NCI-H446 treated with DMSO at 0.1 percent for 48 hours (cell line): Measurements from ENCODE around the gene ABCC8.
A peak's percentile ranks its signal among the peaks of the same experiment; 100 is the strongest.

Source experiments
- DNase-seq: peaks from one replicate; lab custom pipeline; 2025; lab: John Stamatoyannopoulos, UW

Gene ABCC8

DNA sequence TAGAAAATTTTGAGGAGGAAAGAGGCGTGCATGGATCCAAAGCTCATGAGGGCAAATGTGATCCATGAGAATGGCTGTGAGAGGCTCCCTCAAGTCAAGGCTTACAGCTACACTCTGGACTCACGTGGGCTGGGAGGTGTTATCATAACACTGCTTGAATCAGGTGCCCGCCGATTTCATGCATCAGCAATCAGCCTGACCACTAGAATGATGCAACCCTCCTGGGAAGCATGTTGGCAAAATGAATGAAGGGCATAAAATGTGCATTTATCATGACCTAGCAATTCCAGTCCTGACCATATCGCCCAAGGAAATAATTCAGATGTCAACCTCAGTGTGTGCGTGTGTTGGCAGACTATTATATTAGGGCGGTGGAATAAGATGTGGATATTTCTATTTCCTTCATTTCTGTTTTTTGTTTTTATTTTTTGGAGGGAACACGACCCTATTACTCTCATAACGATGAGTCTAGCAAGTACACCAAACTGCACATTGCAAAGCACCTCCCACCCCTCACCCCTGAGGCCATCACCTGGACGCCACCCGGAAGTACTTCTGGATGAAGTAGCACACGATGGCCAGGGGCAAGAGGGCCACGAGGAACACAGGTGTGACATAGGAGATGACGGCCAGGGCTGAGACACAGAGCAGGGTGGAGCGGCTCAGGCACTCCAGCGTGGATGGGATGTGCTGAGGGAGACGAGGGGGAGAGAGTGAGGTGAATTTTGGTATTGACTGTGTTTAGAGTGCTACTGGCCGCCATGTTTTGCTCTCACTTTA lies 72.5 kb downstream of the ABCC8 start:
- no peak for DNase-seq

DNA sequence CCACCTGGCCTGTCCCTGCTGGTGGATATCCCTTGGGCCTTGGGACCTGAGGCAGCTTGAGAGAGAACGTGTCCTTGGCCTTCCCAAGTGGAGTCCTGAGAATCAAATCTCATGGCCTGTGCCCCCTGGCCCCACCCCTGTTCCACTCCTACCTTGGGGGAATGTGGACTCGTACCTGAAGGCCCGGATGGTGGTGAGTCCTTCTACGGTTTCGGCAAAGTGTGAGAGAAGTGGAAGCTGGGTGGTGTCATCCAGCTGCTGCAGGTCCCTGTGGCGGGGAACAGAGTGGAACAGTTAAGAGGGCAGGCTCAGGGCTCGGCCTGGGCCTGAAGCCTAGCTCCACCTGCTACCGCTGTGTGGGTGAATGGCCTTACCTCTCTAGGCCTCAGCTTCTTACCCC lies 74.2 kb downstream of the ABCC8 start:
- DNase-seq: no peak

DNA sequence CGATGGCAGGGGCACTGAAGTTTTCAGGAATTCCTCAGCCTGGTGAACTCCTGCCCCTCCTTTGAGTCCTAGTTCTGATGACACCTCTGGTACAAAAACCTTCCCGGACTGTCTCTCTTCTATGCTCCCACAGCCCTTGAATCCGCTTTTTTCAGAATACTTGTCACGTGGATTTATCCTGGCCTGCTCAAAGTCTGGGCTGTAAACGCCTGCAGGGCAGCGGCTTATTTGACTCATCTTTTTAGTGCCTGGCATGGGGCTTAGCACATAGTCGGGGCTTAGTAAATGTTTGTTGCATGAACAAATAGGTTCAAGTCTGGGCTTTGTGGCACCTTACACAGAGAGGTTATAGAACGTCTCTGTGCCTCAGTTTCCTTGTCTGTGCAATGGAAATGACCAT lies 74.8 kb downstream of the ABCC8 start:
- DNase-seq: no peak

DNA sequence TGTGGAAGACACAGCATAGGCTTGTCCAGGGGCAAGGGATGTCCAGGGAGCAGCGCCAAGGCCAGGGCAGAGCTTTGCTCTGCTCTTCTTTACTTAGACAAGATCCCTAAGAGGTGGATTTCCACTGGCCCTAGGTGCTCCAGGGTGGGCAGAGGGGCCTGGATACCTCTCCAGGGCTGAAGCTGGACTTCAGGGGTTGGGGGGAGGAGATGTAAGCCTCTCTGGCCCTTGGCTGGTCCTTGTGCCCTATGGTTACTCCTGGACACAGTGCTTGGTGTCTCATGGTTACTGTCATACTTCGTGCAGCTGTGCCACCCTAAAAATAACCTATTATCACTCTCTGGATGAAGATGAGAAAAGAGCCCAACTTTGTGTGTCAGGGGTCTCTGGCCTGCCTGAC lies 75.3 kb downstream of the ABCC8 start:
- no peak for DNase-seq

DNA sequence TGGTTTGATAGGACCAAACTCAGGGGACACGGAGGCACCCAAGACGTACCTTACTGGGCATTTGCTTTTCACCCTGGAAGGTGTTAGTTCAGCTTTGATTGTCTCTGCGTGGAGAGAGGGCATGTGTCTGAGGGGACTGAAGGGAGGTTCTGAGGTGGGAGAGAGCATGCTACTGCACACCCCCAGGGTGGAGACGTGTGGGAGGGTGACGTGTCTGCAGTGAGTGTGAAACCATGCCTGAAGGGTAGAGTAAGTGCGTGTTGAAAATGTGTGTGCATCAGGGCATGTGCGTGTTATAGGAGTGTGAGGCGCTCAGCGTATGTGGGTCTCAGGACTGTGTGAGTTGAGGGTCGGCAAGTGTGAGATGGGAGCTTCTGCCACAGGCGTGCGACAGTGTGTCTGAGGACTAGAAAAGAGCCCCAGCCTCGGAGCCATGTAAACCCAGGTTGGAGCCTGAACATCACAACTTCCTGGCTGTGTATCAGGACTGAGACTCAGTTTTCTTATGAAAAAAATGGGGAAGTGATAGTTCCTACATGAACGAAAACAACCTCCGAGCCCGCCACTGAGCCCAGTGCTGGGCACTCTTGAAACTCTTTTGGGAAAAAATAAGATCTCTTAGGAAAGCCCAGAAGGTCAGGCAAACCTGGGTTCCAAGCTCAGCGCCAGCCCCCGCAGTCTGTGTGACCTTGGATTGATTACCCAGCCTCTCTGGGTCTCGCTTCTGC lies 76.4 kb downstream of the ABCC8 start:
- DNase-seq: no peak

DNA sequence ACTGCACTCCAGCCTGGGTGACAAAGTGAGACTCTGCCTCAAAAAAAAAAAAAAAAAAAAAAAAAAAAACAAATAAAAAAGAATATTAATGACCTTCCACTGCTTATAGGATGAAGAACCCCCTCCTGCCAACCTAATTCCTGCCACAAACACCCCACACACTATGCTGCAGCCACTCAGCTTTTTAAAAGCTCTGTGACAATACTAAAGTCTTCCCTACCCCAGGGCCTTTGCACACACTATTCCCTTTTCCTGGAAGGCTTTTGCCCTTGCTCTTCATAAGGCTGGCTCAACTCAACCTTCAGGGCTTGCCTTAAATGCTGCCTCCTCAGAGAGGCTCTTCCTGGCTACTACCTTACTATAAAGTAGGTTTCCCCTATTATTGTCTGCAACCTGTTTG lies 77.4 kb downstream of the ABCC8 start:
- no peak for DNase-seq

DNA sequence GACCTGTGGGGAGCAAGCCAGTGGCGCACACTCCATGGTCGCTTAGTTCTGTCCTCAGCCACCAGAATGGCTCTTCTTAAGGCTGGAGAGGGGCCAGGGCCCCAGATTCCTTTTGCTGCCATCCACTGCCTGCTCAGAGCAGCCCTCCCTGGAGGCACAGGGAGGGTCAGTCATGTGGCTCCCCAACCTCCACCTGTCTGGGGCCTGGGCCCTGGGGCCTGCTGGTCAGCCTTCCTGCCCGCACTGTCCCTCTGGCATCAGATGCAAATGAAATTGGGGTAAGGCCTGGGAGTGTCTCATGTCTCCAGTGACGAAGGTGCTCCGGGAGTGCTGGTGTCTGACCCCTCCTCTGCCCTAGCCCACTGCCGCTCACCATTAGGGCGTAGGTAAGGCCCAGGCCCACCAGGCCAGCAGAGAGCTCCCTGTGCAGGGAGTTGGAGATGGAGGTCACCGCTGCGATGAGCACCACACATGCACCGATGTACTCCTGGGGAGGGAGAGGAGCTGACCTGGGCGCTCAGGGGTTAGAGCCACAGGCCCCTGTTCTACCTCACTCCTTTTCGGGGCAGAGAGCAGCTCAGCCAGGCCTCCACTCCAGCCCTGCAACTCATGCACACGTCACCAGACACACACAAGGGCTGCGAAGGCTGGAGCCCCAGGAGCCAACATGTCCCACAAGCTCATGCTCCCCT lies 79.2 kb downstream of the ABCC8 start:
- DNase-seq: no peak

DNA sequence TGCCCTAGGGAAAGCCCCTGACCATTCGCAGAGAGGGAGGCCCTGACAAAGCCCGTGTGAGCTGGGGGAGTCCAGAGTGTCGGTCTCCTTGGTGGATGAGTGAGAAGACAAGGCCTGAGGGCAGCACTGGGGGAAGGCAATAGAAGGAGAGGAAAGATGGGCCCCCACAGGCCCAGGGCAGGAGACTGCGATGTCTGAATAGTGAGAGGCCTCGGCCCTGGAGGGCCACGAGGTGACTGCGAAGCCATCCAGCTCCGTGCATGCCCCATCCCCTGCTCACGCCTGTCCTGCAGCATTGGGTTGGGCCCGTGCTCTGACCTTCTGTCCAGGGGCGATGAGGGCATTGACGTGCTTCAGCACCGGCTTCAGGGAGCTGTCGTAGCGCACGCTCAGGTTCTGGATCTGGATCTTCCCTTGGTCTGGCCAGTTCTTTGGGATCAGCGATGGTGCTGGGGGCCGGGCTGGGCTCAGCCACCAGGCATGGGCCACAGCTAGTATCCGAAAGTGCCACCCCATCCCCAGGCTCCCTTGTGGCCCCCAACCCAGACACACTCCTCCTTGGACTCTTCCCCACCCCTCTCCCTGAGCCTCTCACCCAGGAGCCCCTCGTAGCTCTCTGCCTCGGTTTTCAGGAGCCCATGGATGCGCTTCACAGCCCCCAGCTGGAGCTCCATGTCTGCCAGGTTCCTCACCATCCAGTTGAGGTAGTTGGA lies 79.9 kb downstream of the ABCC8 start:
- no peak for DNase-seq

DNA sequence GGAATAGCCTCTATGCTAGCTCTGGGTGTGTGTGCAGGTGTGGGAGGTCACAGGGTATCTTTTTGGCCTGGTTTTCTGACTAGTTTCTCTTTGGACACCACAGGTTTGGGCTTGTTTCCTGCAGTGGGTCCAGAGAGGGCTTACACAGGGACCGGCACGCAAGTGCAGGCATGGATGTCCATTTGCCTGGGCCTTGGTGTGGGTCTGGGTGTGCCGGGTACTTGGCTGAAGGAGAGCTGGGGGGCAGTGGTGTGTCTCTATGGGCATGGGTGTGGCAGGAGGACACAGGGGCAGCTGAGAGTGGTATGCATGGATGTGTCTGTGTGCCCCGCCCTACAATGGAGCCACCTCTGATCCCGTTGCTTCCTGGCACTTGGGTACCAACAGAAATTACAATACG lies 80.7 kb downstream of the ABCC8 start:
- DNase-seq: no peak

DNA sequence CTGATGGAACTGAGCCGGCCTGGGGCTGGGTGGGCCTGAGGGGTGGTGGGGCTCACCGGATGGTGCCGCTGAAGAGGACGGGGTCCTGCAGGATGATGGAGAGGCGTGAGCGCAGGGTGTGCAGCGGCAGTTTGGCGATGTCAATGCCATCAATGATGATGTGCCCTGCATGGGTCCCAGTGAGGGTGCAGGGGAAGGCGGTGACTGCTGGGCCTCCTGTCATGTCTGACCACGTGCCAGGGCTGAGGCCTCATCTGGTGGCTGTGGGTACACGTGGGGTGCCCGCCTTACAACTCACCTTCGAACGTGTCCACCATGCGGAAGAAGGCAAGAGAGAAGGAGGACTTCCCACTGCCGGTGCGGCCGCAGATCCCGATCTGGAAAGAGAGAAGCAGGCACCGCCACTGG lies 81.1 kb downstream of the ABCC8 start:
- DNase-seq: no peak

DNA sequence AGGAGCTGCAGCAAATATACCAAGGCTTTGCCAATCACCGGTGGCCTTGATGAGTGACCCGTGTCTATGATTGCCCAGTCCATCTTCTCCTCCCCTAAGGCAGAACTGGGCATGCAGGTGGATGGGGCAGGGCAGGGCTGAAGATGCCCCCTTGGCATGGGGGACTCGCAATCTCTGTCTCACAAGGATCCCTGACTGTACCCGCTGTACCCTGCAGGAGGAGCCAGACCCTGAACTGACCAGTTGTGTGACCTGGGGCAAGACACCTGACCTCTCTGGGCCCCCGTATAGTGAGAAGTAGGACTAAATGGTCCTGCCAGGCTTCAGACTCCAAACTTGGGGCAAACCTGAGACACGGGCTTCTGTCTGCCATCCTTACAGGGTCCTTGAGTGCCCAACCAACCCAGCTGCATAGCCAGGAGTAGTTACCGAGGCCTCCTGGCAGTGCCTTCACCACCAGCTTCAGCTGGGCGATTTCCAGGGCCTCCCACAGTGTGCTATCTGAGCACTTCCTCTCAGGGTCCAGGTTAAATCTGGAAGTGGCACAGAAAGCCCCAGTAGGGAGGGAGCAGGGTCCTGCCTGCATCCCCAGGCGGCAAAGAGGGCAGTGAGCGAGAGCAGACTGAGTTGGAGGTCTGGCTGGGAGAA lies 81.8 kb downstream of the ABCC8 start:
- no peak for DNase-seq

DNA sequence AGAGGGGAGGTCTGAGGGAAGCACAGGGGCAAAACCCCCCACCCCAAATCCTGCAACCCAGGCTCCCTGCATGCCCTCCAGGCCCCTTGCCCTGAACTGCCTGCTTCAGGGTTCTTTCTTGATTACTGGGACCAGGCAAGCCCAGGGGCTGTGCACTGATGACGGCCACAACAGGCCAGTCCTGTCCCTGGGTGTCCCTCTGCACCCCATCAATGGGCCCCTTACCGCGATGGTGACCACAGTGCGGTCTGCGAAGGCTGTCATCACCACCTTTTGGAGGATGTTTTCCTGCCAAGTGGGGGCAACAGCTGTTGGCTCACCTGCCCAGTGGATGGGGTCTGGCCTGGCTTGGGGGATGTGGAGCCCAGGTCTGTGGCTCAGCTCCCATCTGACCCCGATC lies 83.2 kb downstream of the ABCC8 start:
- DNase-seq: no peak

DNA sequence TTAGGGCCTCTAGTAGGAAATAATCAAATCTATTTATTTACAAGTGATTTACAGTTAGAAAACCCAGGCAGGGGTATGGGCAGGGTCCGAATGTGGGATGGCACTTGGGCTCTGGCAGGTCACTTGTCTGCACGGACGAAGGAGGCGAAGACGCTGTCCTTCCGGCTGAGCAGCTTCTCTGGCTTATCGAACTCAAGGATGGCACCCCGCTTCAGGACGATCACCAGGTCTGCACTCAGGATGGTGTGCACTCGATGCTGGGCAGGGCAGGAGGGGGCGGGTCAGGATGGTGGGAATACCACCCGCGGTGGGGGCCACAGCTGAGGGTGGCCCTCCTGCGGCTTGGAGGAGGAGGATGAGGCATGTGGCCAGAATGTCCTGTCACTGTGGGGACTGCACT lies 83.8 kb downstream of the ABCC8 start:
- DNase-seq: no peak

DNA sequence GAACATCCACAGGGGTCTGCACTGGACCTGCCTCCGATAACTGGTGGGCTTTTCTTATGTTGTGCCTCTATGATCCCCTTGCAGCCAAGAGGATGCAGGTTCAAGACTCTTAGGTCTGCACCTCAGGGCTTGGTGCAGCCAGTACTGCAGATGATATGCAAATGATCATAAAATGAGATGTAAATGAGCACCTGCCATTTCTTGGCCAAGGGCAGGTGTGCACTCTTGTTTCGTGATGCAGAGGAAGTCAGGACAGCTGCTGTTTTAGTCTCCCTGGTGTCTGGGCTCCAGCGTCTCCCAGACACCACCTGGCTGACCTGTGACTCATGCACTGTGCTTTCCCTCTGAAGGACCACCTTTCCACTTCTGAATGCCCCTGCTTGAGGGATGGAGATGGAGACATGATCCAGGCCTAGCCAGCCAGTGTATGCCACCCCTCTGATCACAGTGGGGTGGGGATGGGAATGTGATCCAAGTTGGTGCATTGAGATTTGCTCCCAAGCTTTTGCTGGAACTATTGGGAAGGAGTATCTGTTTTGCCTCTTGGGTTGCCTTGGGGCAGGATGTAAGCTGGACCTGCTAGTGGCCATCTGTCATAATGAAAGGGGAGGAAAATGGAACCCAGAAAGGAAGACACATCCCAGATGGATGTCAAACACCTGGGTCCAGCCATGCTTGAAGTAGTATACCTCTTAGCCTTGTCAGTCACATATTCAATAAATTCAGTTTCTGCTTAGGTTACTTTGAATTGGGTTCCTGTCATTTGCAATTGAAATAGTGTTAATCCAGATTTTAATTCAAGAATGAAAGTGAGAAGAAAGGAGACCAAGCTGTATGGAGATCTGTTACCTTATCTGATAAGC lies 84.9 kb downstream of the ABCC8 start:
- no peak for DNase-seq

DNA sequence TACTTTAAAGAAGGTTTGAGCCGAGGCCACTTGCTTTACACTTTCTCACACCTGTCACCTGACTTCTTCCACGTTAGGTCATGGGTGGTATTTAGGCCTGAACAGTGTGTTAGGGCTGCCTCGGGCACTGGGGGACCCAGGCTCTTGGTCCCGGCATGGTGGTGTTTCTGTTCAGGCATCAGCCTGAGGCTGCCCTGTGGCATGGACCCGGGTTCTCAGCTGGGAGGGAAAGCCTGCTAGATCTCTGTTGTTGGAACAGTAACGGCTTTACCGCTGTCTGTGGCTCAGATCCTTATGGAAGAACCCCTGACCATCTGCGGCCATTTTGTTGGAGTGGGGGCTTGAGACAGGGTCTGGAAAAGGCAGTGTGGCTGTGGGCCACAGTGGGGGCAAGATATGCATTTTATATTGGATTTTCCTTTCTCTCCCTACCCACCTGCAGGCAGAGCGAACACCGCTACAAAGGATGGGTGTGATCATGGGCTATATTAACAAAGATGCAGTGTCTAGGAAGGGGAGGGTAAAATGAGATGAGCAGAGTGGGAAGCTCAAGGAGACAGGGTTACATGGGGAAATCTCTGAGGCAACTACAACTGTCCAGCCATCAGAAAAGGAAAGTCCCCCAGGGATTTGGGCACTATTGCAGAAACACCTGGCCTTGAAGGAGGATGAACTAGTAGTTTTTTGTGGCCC lies 86.5 kb downstream of the ABCC8 start:
- no peak for DNase-seq

DNA sequence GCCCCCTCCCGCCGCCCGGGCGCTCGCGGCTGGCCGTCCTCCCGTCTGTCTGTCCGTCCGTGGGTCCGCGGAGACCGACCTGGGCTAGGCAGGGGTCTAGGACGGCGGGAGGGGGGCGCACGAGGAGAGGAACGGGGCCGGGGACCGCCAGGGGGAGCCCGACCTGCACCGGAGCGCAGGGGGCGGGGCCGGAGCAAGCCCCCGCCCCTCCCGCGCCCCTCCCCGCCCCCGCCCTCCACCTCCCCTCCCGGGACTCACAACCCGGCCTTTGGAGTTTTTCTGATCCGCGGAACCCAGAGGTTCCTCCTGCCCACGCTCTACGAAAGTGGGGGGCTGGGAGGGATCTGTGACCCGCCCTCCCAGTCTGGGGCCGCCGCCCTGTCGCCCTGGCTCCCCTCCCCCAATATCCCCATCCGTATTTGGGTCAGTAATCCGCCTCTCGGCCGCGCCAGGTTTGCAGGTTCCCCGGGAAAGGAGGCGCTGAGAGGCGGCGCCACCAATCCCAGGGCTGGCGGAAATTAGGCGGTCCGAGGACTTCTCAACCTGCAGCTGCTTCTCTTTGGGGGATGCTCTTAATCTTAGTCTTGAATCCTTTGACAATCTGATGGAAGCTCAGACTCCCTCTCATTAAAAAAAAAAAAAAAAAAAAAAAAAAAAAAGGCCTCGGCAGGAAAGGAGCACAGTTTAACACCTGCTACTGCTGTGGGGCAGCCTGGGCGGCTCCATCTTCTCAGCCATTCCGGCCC lies 87.3 kb downstream of the ABCC8 start:
- peak; percentile 50 for DNase-seq

DNA sequence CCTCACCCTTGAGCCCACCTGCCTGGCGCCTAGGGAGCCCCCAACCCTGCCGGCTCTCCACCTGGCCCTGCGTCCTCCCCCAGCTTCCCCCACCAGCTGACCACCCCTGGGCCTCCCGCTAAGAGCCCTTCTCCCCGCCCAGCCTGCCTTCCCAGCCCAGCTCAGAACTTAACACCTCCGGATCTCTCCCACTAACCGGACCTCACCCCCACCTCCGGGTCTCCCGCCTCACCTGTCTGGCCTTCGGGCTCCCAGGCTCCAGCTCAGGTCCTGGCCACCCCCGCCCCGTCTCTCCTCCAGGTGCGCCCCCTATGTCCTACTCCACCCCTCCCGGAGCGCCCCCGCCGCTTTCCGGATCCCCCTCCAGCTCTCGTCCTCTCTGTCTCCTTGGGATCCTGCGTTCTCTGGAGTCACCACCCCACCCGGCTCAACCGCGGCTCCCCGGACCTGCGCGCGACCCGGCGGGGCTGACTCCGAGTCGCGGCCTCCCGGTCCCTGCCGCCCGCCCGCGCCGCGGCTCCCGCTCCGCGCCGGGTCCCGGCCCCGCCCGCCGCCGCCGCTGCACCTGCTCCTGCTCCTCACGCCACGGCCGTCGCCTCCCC lies 87.9 kb downstream of the ABCC8 start, which contains the start of gene KCNJ11:
KCNJ11 (minus strand) TSS at position 51 of the 602 bp plus-strand sequence. CDS start 568 bp downstream, outside the sequence.
- DNase-seq: no peak

DNA sequence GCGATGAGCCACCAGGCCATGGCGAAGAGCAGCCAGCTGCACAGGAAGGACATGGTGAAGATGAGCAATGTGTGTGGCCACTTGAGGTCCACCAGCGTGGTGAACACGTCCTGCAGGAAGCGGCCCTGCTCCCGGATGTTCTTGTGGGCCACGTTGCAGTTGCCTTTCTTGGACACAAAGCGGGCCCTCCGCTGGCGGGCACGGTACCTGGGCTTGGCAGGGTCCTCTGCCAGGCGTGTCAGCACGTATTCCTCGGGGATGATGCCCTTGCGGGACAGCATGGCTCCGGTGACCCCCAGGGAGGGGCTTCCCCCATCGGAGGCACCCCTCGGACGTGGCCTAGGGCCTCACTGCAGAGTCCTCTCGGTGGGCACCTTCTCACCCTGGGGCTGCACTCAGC lies 88.8 kb downstream of the ABCC8 start:
- no peak for DNase-seq

DNA sequence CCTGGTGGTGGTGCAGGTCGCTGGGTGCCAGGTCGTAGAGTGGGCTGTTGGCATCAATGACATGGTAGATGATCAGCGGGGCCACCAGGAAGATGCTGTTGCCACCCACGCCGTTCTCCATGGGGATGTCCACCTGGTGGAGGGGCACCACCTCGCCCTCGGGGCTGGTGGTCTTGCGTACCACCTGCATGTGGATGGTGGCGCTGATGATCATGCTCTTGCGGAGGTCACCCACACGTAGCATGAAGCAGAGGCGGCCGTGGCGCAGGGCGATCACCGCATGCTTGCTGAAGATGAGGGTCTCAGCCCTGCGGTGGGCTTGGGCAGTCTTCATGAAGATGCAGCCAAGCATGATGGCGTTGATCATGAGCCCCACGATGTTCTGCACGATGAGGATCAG lies 89.4 kb downstream of the ABCC8 start:
- DNase-seq: no peak
